ENCODE measurements around the gene GALNT3.

GALNT3 gene

GRCh38 chr2:165773684-165774083, 20.4 kb downstream of the GALNT3 start:
- TF ChIP-seq LEF1 (IDR thresholded peaks at IDR 0.05; ENCODE audit: borderline replicate concordance) (no peak), BHLHE40 (IDR thresholded peaks at IDR 0.05; ENCODE audit: borderline replicate concordance) (no peak), PKNOX1 (IDR thresholded peaks at IDR 0.05) (peak; percentile 32), TARDBP (IDR thresholded peaks at IDR 0.05) (no peak), ARNT (IDR thresholded peaks at IDR 0.05) (no peak)
- ChIA-PET POLR2A (no interaction called here), CTCF (no interaction called here)
- DNase-seq (ENCODE audit: extremely low spot score), result no peak

GRCh38 chr2:165772183-165772582, 21.9 kb downstream of the GALNT3 start:
- no peak for DNase-seq (ENCODE audit: extremely low spot score)
- TF ChIP-seq ELF4 (IDR thresholded peaks at IDR 0.05), result no peak
- no peak for TF ChIP-seq FOXK2 (IDR thresholded peaks at IDR 0.05)
- TF ChIP-seq HDGF (IDR thresholded peaks at IDR 0.05; ENCODE audit: borderline replicate concordance), result no peak
- TF ChIP-seq FOXA1 (IDR thresholded peaks at IDR 0.05), result no peak
- no peak for TF ChIP-seq ZNF384 (IDR thresholded peaks at IDR 0.05)
- no peak for TF ChIP-seq ARNT (IDR thresholded peaks at IDR 0.05)
- no peak for TF ChIP-seq BHLHE40 (IDR thresholded peaks at IDR 0.05; ENCODE audit: borderline replicate concordance)
- ChIA-PET CTCF (no interaction called here), POLR2A (no interaction called here)

GRCh38 chr2:165766326-165766927, 27.6 kb downstream of the GALNT3 start:
- ChIA-PET POLR2A (no interaction called here), CTCF (no interaction called here)
- no peak for DNase-seq (ENCODE audit: extremely low spot score)
- TF ChIP-seq CTBP1 (IDR thresholded peaks at IDR 0.05; ENCODE audit: borderline replicate concordance), result no peak
- no peak for TF ChIP-seq HDGF (IDR thresholded peaks at IDR 0.05; ENCODE audit: borderline replicate concordance)
- TF ChIP-seq SP1 (IDR thresholded peaks at IDR 0.05), result no peak
- TF ChIP-seq NFRKB (IDR thresholded peaks at IDR 0.05), result no peak

GRCh38 chr2:165762723-165763122, 31.3 kb downstream of the GALNT3 start:
- POLR2A ChIA-PET, result no interaction called here
- CTCF ChIA-PET, result interaction anchor here (0.6 kb wide), 1 partner anchor 537 kb away, joined by 3 read pairs; no protein-coding TSS in a partner anchor
- no peak for TF ChIP-seq BHLHE40 (IDR thresholded peaks at IDR 0.05; ENCODE audit: borderline replicate concordance)
- TF ChIP-seq SP1 (IDR thresholded peaks at IDR 0.05), result no peak
- no peak for TF ChIP-seq NFRKB (IDR thresholded peaks at IDR 0.05)
- TF ChIP-seq ELF4 (IDR thresholded peaks at IDR 0.05), result no peak
- no peak for DNase-seq (ENCODE audit: extremely low spot score)

- ChIA-PET CTCF (no interaction called here), POLR2A (no interaction called here)
- TF ChIP-seq LEF1 (IDR thresholded peaks at IDR 0.05; ENCODE audit: borderline replicate concordance) (no peak), FOXM1 (IDR thresholded peaks at IDR 0.05; ENCODE audit: borderline replicate concordance) (no peak), BHLHE40 (IDR thresholded peaks at IDR 0.05; ENCODE audit: borderline replicate concordance) (no peak), L3MBTL2 (conservative IDR thresholded peaks at IDR 0.05) (no peak), FOXK2 (IDR thresholded peaks at IDR 0.05) (no peak)
- DNase-seq (ENCODE audit: extremely low spot score), result no peak
Measured at GRCh38 chr2:165757906-165758675, 36.0 kb downstream of the GALNT3 start.

- no peak for DNase-seq (ENCODE audit: extremely low spot score)
- TF ChIP-seq CTBP1 (IDR thresholded peaks at IDR 0.05; ENCODE audit: borderline replicate concordance) (no peak), BHLHE40 (IDR thresholded peaks at IDR 0.05; ENCODE audit: borderline replicate concordance) (no peak), ELF4 (IDR thresholded peaks at IDR 0.05) (no peak), TARDBP (IDR thresholded peaks at IDR 0.05) (no peak), FOXA1 (IDR thresholded peaks at IDR 0.05) (no peak), HDGF (IDR thresholded peaks at IDR 0.05; ENCODE audit: borderline replicate concordance) (no peak), LEF1 (IDR thresholded peaks at IDR 0.05; ENCODE audit: borderline replicate concordance) (no peak)
- ChIA-PET POLR2A (no interaction called here), CTCF (no interaction called here)
Measured at GRCh38 chr2:165746501-165746900, 47.5 kb downstream of the GALNT3 start.

- ChIA-PET CTCF (no interaction called here), POLR2A (no interaction called here)
- DNase-seq (ENCODE audit: extremely low spot score), result no peak
- TF ChIP-seq PKNOX1 (IDR thresholded peaks at IDR 0.05), result no peak
- no peak for TF ChIP-seq SP1 (IDR thresholded peaks at IDR 0.05)
- TF ChIP-seq TARDBP (IDR thresholded peaks at IDR 0.05), result no peak
- no peak for TF ChIP-seq ZNF384 (IDR thresholded peaks at IDR 0.05)
- TF ChIP-seq ELF4 (IDR thresholded peaks at IDR 0.05), result no peak
- TF ChIP-seq CTBP1 (IDR thresholded peaks at IDR 0.05; ENCODE audit: borderline replicate concordance), result no peak
- TF ChIP-seq BHLHE40 (IDR thresholded peaks at IDR 0.05; ENCODE audit: borderline replicate concordance), result no peak
- no peak for TF ChIP-seq FOXK2 (IDR thresholded peaks at IDR 0.05)
- no peak for TF ChIP-seq FOXA1 (IDR thresholded peaks at IDR 0.05)
- TF ChIP-seq L3MBTL2 (conservative IDR thresholded peaks at IDR 0.05), result no peak
- no peak for TF ChIP-seq FOXM1 (IDR thresholded peaks at IDR 0.05; ENCODE audit: borderline replicate concordance)
- TF ChIP-seq ARNT (IDR thresholded peaks at IDR 0.05), result no peak
Measured at GRCh38 chr2:165745916-165746315, 48.1 kb downstream of the GALNT3 start.

- CTCF ChIA-PET, result interaction anchor here (0.5 kb wide), 1 partner anchor 908 kb away, joined by 3 read pairs; no protein-coding TSS in a partner anchor
- POLR2A ChIA-PET, result no interaction called here
- TF ChIP-seq FOXM1 (IDR thresholded peaks at IDR 0.05; ENCODE audit: borderline replicate concordance), result no peak
- no peak for TF ChIP-seq SP1 (IDR thresholded peaks at IDR 0.05)
- TF ChIP-seq PKNOX1 (IDR thresholded peaks at IDR 0.05), result no peak
- DNase-seq (ENCODE audit: extremely low spot score), result no peak
Measured at GRCh38 chr2:165743442-165743841, 50.6 kb downstream of the GALNT3 start.
